GM21528 (cell line): ENCODE data around the gene CYBC1.
A peak's percentile ranks its signal among the peaks of the same experiment; 100 is the strongest.

Experiments
- ATAC-seq: cut with Tn5 transposase; IDR thresholded peaks from one replicate; pipeline ENCODE4 v1.9.1; 2021; ENCODE audit warnings: mild to moderate bottlenecking, moderate library complexity; ENCODE audit not compliant: unreplicated experiment, low FRiP score

CYBC1 gene

DNA sequence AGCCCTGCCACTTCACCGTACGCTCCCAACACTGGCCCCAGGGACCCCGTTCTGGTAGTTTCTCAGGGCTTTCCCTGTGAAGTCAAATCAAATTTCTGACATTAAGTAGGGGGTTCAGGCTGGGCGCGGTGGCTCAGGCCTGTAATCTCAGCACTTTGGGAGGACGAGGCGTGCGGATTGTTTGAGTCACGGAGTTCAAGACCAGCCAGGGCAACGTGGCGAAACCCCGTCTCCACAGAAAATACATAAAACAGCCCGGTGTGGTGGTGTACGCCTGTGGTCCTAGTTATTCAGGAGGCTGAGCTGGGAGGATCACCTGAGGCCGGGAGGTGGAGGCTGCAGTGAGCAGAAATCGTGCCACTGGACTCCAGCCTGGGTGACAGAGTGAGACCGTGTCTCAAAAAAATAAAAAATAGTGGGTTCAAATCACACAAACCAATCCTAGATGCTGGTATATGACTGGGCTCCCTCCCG lies 632 bp downstream of the CYBC1 start:
- ATAC-seq, result peak; percentile 9

GRCh38 chr17:82449131-82449882 lies 1.2 kb downstream of the CYBC1 start:
- ATAC-seq, result peak; percentile 68

DNA sequence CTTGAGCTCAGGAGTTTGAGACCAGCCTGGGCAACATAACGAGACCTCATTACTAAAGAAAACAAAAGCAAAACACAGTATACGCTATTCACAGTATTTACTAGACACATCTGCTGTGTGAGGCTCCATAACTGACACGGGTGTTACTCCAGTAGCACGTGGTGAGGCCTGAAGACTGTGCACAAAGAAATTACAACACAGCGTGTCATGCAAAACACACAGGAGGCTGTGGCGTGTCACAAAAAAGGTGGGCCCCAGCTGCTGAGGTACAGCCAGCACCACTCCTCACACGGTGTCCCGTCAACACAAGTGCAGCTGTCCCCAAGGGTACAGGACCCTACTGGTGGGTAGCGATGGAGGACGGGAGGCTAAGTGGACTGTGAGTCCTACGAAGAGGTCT lies 2.7 kb downstream of the CYBC1 start:
- no peak for ATAC-seq

DNA sequence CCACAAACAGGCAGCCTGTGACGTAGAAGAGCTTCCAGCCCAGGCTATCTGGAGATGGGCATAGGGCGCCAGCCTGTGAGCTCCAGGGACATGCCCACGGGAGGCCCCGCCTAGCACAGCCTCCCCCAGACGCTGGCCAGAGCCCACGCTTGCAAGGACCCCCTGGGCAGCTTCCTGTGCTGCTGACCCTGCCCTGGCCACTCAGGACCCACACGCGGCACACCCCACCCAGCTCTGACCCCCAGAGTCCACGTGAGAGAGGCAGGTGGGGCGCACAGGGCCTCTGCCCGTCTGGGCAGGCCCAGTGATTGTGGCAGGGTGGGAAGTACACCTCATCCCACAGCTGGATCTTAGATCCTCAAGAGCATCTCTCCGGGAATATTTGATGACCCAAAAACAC lies 3.9 kb downstream of the CYBC1 start:
- ATAC-seq, result no peak

GRCh38 chr17:82446124-82446523 lies 4.4 kb downstream of the CYBC1 start:
- ATAC-seq, result no peak

- no peak for ATAC-seq
These were observed 5.0 kb downstream of the CYBC1 start for GRCh38 chr17:82445542-82445941.

GRCh38 chr17:82444941-82445521 lies 5.5 kb downstream of the CYBC1 start:
- no peak for ATAC-seq

- no peak for ATAC-seq
These were observed 6.2 kb downstream of the CYBC1 start for GRCh38 chr17:82444284-82444893.

DNA sequence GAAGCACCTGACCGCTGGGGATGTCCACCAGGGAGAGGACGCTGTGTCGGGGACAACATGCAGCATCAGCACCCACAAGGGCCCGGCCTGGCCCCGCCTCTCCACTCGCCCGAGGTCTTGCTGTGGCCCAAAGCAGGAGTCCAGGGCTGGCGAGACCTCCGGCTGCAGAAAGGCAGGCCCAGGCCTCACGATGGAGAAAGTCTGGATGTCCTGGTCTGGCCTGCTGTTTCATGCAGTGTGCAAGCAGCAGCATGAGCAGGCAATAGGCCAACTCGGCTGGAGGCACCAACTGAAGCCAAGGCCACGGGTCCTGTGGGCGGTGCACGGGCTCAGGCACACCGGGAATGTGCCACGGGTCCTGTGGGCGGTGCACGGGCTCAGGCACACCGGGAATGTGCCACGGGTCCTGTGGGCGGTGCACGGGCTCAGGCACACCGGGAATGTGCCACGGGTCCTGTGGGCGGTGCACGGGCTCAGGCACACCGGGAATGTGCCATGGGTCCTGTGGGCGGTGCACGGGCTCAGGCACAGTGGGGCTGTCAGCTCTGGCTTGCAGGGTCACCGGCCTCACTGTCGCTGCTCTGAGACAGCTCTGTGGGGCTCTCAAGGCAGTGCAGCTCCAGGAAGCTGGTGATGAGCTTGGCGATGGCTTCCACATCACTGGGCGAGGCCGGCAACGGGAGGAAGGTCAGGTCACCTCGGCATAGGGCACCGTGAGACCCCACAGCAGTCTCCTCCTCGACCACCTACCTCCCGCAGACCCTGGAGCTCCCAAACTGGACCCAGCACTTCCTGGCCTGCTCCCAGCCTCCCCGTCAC lies 6.9 kb downstream of the CYBC1 start:
- no peak for ATAC-seq

DNA sequence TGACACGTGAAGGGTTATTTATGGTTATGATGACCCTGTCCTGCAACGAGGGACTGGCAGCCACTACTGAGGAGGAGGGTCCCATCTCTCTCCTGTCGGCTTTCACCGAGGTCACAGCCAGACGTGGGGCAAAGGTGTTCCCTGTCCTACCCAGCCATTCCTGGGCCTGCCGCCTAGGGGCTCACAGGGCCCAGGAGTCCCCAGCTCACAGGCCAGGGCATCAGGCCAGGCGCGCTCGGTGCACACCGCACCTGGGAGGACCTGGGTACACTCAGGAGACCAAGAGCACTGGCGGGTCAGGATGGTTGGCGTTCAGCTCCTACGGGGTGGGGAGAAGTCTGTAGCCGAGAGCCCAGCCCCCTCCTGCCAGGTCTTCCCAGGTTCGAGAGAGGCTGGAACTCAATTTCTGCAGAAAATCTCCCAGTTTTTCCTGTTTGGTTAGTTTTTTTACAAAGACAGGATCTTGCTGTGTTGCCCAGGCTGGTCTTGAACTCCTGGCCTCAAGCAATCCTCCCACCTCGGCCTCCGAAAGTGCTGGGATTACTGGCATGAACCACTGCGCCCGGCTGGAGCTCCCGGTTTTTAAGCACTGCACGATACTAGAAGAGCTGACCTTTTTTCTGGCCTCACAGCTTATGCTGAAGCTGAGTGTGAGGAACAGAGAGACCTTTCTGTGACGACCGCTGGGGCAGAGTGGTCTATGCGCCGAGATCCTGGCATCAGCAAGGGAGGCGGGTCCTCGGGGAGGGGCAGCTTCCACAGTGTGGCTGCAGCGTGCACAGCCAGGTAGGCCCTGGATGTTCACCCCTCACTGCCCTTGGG lies 7.7 kb downstream of the CYBC1 start:
- no peak for ATAC-seq

DNA sequence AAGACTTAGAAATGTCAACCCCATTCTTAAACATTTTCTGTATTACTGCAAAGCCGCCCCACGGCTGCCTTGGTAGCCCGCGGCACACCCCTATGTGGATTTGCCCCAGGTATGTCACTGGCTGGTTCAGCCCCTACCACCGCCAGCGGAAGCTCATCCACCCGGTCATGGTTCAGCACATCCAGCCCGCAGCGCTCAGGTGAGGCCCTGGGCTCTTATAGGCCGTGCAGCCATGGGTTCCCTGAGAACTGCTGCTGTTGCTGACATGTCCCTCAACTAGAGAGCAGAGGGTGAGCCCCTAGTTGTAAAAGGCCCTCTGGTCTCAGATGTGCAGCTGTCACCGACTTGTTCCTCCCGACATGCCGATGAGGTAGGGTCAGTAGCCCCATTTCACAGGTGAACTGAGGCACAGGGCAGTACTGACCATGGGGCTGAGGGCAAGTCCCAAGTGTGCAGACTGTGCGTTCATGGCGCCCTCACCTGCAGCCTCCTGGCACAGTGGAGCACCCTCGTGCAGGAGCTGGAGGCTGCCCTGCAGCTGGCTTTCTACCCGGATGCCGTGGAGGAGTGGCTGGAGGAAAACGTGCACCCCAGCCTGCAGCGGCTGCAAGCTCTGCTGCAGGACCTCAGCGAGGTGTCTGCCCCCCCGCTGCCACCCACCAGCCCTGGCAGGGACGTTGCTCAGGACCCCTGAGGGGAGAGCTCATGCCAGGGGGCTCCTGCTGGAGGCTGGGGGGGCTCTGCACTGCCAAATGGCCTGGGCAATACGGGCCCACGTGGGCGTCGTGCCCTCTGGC lies 8.7 kb downstream of the CYBC1 start:
- no peak for ATAC-seq

DNA sequence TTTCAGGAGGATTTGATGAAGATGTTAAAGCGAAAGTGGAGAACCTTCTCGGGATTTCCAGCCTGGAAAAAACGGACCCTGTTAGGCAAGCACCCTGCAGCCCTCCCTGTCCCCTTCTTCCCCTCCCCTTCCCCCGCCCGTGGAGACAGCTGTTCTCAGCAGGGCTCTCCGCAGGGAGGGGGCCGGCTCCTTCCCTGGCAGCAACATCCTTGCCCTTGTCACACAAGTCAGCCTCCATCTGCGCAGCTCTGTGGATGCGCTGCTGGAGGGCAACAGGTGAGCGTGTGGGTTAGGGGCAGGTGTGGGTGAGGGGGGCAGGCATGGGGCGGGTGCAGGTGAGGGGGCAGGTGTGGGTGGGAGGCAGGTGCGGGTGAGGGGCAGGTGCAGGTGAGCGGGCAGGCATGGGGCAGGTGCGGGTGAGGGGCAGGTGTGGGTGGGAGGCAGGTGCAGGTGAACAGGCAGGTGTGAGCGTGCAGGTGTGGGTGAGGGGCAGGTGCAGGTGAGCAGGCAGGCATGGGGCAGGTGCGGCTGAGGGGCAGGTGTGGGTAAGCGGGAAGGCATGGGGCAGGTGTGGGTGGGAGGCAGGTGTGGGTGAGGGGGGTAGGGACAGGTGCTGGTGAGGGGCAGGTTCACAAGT lies 9.4 kb downstream of the CYBC1 start:
- no peak for ATAC-seq

- no peak for ATAC-seq
These were observed 10.0 kb downstream of the CYBC1 start for GRCh38 chr17:82440469-82440981.

DNA sequence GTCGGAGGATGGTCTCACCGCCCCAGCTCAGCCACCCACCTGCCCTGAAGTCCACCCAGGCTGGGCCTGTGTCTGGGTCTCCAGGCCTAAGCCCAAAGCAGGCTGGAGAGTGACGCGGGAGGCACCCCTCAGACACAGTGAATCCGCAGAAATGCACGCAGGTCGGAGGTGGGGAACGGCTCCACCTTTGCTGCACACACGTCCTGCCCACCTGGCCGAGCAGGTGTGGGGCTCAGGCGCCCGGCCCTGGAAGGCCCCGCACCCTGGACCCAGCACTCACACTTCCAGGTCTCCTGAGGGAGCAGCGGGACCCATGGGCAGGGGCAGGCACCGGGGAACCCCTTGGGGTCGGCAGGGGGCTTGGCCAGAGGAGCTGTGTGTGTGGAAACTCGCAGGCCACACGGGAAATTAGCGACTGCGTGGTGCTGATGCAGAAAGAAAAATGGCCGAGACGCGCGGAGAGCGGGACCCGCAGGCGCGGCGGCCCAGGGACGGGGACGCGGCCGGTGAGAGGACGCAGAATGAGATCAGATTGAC lies 10.7 kb downstream of the CYBC1 start:
- ATAC-seq, result no peak

DNA sequence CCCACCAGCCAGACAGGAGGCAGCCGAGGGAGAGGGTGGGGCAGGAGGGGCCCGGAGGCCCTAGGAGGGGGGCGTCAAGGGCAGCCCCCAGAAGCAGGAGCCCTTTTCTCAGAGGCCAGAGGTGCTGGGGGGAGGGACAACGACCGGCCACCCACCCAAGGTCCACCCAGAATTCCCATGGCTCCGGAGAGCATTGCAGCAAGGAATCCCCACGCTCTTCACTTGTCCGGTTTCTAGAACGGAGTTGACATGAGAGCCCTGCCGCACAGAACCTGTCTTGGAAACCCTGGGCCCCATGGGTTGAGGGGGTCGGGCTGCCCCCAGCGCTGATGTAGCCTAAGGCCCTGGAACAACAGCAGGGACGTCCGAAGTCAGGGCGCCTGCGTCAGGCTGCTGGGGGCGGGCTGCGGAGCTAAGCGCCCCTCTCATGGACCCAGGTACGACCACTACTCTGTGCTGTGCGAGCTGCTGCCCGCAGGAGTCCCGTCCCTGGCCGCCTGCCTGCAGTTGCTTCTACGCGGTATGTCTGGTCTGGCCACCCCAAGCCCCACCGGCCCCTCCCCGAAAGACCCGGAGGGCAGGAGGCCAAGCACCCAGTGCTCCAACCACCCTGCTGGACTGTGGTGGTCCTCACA lies 11.2 kb downstream of the CYBC1 start:
- no peak for ATAC-seq

DNA sequence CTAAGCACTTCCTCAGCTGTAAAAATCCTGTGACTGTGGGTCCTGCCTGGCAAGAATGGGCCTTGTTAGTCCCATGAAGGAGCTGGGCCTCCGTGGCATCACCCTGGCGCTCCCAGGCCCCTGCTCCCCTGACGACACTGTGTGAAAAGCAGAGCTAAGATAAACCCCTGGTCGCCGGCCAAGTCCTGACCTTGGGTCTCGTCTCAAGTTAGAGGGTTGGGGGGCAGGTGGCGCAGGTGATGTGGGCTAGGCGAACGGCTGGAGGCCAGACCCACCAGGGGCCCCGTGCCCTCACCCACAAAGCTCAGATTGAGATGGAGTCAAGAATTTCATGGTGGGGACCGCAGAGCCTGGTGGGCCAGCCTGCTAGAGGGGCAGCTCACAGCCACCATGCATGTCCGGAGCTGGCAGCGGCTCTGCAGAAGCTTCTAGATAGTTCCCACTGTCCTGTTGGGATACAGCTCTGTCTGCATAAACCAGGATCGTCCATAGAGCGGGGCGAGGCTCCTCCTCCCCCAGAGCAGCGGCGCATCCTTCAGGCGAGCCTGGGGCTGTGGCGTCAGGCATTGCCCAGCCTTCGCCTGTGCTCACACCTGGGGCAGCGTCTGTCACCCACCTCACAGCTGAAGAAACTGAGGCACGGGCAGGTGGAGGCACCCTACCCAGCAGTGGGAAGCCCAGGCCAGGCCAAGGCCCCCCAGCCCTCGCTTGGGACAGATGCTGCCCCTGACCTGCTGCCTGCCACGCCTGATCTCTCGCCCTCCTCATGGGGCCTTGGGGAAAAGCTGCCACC lies 12.0 kb downstream of the CYBC1 start:
- ATAC-seq, result no peak

- ATAC-seq, result no peak
These were observed 13.3 kb downstream of the CYBC1 start for GRCh38 chr17:82437325-82437668.
